HG03060 (cell line): ENCODE measurements around the gene TMEM156.

ENCODE experiments used
- ATAC-seq: cut with Tn5 transposase; IDR thresholded peaks from one replicate; pipeline ENCODE4 v1.9.1; 2021; ENCODE audit warnings: low read depth, moderate number of reproducible peaks; ENCODE audit not compliant: unreplicated experiment

The TMEM156 gene

DNA sequence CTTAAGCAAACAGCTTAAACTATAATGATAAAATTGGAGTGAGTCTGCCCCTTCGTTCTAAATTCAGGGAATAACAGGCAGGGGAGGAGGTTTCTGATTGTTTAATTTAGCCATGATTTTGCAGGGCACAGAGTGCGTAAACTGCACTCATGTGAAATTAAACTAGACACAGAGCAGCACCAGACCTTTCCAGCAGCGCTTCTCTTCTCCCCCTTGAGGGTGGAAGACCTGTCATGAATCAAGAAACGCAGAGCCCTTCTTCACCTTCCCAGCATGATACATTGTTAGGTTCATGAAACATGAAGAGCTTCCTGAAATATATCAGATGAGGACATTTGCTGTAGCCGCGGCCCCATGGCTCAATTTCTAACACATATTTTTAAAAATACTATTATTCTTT, 101.5 kb downstream of the TMEM156 start:
- no peak for ATAC-seq

DNA sequence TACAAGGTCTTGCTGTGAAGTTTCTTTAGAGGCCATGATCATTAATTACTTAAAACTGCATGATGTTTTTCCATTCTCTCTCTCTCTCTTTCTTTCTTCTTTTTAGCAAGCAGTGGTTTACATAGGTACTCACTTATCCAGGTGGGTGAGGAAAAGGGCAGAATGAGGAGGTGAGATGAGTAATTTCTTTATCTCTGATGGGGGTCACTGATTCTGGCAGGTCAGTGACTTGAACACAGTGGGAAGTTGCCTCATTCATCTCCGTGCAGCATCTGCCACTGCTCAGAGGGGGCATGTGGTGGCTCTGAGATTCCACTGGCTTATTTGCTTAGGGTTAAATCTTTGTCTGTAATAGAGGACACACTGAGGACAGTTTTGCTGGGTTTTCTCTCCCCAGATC, 102.0 kb downstream of the TMEM156 start:
- ATAC-seq: no peak

DNA sequence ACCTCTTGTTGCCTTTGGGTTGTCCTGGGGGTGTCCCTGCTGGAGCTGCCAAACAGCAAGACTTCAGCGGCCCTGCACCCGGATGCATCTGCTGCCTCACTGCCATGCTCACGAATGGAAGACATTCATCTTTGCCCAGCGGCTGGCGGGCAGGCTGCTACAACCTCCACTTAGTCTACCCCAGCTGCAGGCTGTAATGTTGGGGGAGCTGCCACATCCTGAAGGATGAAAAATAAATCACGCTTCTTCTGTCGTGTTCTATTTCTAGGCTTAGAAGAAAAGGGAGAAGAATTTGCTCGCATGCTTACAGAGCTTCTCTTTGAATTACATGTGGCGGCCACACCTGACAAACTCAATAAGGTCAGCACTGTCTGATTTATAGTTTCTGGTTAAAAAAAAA, 103.2 kb downstream of the TMEM156 start:
- ATAC-seq: no peak

GRCh38 chr4:38928568-38928967, 103.6 kb downstream of the TMEM156 start:
- no peak for ATAC-seq

DNA sequence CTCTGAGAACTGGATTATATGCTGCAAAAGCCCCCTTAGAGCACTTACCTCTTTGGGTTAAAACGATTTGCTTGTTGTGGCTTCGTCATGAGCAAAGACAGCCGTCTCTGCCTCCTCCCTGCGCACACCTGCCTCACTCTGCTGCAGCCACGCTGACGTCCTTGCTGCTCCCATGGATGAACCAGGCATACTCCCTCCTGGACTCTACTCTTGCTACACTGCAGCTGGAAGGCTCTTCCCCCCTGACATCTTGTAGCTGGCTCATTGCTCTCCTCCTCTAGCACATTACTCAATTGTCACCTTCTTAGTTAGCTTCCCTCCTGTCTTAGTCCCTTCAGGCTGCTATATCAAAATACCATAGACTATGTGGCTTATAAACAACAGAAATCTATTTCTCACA, 105.3 kb downstream of the TMEM156 start:
- no peak for ATAC-seq

DNA sequence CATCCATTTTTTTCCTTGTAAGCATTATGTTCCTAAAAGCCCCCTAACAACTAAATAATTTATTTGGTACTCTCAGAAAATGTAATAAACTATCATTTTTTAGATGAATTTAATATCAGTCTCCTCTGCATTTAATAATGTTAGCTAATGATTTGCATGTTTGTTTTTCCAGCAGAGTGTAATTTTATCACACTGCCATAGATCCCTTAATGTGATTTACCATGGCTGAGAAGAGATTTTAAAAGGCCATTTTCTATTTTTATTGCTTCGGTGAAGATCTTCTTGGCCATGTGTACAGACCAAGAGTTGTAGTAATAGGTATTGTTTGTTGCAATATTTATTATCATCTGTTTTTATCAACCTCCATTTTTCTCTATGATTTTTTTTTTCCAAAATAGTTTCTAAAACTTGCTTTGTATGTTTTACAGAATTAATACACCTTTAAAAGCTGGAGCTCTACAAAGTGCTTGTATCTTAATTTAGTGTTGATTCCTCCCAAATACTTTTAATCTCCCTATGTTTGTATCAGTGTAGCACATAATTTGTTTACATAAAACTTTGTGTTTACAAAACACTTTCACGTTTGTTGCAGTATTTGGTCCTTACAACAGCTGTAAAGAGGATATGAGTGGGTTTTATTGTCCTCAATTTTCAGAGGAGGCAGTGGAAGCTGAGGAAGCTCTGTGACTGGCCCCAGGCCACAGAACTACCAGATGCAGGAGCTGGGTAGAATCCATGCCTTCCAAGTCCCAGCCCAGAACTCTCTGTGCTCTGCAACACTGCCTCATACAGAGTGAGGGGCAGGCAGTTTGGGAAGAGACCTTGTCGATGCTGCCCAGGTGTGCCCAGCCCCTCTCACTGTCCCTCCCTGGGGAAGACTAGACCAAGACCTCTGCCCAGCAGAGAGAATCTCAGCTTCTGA, 106.5 kb downstream of the TMEM156 start:
- ATAC-seq: no peak

GRCh38 chr4:38924353-38924752, 107.9 kb downstream of the TMEM156 start:
- no peak for ATAC-seq

DNA sequence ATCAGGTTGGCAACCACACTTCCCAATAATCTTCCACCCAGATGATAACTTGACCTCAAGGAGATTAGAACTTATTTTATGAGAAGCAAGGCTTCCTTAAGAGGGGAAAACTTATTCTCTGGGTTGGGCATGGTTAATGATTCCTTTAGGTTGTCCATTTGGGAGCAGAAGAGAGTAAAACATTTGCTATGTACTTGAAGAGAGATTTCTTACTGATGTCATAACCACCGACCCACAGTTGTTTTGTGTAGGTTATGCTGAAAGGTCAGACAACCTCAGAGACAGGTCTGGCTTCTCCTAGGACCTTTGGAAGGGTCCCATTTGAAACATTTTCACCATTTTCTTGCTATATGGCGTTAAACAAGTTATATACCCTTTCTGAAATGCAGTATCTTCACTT, 108.5 kb downstream of the TMEM156 start:
- no peak for ATAC-seq

DNA sequence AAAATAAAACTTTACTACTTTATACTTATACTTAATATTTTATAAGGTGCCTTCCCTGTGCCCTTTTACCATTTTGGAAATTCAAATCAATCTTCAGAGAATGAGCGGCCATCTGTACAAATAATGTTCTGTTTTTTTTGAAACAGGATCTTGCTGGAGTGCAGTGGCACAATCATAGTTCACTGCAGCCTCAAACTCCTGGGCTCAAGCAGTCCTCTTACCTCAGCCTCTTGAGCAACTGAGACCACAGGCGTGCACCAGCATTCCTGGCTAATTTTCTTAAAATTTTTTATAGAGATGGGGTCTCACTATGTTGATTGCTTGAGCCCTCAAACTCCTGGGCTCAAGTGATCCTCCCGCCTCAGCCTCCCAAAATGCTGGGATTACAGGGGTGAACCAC, 111.1 kb downstream of the TMEM156 start:
- ATAC-seq: no peak

DNA sequence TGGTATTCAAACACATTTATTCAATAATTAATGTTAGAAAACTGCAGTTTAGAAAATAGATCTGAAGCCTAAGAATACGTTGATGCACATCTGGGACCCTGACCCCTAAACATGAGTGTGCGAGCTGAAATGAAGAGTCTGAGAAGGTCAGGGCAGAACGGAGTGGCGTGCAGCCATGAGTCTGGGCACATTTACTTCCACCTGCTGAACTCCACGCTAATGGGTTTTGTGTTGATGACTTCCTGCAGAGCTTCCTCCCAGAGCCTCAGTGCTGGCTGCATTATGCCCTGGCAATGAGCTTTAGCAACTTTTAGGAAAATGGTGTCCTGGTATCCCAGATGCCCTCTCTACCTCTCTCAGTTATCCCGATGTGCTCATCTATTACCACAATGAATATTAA, 111.5 kb downstream of the TMEM156 start:
- ATAC-seq: no peak

DNA sequence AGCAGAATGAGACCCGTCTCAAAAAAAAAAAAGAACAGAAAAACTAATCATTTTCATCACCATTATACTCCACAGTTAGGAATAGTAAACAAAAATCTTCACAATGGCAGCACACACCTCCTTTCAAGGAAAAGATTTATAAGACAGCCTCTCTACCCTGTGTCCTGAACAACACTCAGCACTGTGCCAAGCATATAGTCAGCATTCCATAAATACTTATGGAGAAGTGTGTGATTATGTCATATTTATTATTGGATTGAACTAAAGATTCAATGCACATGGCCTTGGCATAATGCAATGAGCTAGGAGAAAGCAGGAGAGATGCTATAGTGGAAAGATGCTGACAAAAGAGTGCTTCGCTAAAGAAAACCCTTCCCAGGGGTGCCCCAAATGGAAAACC, 112.0 kb downstream of the TMEM156 start:
- no peak for ATAC-seq

GRCh38 chr4:38919494-38919893, 112.7 kb downstream of the TMEM156 start:
- ATAC-seq: no peak

DNA sequence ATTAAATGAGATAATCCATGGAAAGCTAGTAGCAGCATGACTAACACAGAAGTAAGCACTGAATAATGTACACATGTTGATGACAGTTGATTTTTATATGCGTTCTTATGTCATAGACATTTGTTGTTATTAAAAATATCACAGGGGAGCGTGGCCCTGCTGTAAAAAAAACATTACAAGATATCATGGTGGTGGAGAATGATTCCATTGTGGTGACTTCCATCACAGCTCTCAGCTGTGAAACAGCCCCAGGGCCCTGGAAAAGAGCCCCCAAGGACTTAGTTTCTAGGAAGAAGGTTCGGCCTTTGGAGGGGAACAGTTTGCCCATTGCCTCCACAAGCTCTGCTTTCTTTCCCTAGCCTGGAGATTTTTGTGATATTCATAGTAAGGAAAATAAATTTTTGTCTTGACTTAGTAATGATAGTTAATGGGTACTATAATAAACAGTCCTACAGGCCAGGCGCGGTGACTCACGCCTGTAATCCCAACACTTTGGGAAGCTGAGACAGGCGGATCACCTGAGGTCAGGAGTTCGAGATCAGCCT, 114.7 kb downstream of the TMEM156 start:
- ATAC-seq: no peak
